PFSK-1 (cell line): ENCODE results near the gene SERPINF2.

Source experiments
- POLR2AphosphoS5 ChIP-seq: IDR thresholded peaks from 2 replicates; pipeline ENCODE4 v1.6.1; 2012; ENCODE audit warnings: low read depth, mild to moderate bottlenecking, control low read depth, low read length, moderate library complexity
- REST ChIP-seq, 2 experiments: IDR thresholded peaks; 2 replicates each; pipeline versions ENCODE4 v1.6.1 to v1.8.0; 2011 to 2012; ENCODE audit warnings: low read depth in 2 of 2, low read length in 2 of 2, control low read depth in 1 of 2, inconsistent platforms in 1 of 2, mild to moderate bottlenecking in 1 of 2, moderate library complexity in 1 of 2; ENCODE audit not compliant: insufficient read depth in 1 of 2
- SIN3A ChIP-seq: IDR thresholded peaks from 2 replicates; pipeline ENCODE4 v1.6.1; 2012; ENCODE audit warnings: mild to moderate bottlenecking, low read length, moderate library complexity, borderline replicate concordance; ENCODE audit not compliant: insufficient read depth
- TAF1 ChIP-seq: IDR thresholded peaks from 2 replicates; pipeline ENCODE4 v1.6.1; 2012; ENCODE audit warnings: low read length, control low read depth, borderline replicate concordance; ENCODE audit not compliant: insufficient read depth

DNA sequence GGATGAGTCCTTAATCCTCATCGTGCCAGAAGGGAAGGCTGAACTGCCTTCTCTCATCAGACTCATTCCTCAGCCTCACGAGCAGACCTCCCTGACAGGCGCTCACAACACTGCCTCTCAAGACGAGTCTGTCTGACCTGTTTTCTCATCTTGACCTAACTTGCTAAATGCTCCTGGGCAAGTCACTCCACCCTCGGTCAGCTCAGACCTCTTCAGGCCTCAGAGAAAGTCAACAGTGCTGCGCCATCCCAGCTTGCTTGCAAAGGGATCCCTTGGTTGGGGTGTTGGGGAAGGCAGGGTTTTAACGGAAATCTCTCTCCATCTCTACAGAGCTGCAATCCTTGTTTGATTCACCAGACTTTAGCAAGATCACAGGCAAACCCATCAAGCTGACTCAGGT lies 34.2 kb downstream of the SERPINF2 start:
- TF ChIP-seq REST (IDR thresholded peaks at IDR 0.05; ENCODE audit: insufficient read depth in 1 of 2, low read depth in 2 of 2, low read length in 2 of 2) (no peak), SIN3A (no peak), POLR2AphosphoS5 (no peak), TAF1 (no peak)
